HEK293 (cell line): ENCODE results near the gene SMIM1.

Experiments
- TCF7L2 ChIP-seq: IDR thresholded peaks from 2 replicates; pipeline ENCODE4 v1.6.1; 2011; ENCODE audit warnings: low read depth, mild to moderate bottlenecking, inconsistent platforms, low read length, moderate library complexity, borderline replicate concordance
- ZBTB21 ChIP-seq: fragments of 450-650 bp; formaldehyde crosslinking; IDR thresholded peaks from 2 replicates; pipeline ENCODE4 v1.5.1; 2017; ENCODE audit warnings: missing biosample characterization, missing genetic modification characterization
- ZNF391 ChIP-seq: fragments of 450-650 bp; formaldehyde crosslinking; IDR thresholded peaks from 2 replicates; pipeline ENCODE4 v1.5.1; 2016; ENCODE audit warnings: low read depth, missing biosample characterization, missing genetic modification characterization, borderline replicate concordance
- ZNF610 ChIP-seq: fragments of 450-650 bp; formaldehyde crosslinking; IDR thresholded peaks from 2 replicates; pipeline ENCODE4 v1.5.1; 2016; ENCODE audit warnings: missing biosample characterization, missing genetic modification characterization, borderline replicate concordance
- ZNF624 ChIP-seq: fragments of 450-650 bp; formaldehyde crosslinking; IDR thresholded peaks from 2 replicates; pipeline ENCODE4 v1.5.1; 2017; ENCODE audit warnings: missing biosample characterization, missing genetic modification characterization
- TF ChIP-seq, protein P1 (sequence below): fragments of 450-650 bp; formaldehyde crosslinking; IDR thresholded peaks from 2 replicates; pipeline ENCODE4 v1.5.1; 2016; ENCODE audit warnings: missing biosample characterization, missing genetic modification characterization
- TF ChIP-seq, protein P2 (sequence below): fragments of 450-650 bp; formaldehyde crosslinking; IDR thresholded peaks from 2 replicates; pipeline ENCODE4 v1.5.1; 2016; ENCODE audit warnings: missing biosample characterization, missing genetic modification characterization, low read depth
- TF ChIP-seq, protein P3 (sequence below): fragments of 450-650 bp; formaldehyde crosslinking; IDR thresholded peaks from 2 replicates; pipeline ENCODE4 v1.5.1; 2016; ENCODE audit warnings: missing biosample characterization, missing genetic modification characterization

DNA sequence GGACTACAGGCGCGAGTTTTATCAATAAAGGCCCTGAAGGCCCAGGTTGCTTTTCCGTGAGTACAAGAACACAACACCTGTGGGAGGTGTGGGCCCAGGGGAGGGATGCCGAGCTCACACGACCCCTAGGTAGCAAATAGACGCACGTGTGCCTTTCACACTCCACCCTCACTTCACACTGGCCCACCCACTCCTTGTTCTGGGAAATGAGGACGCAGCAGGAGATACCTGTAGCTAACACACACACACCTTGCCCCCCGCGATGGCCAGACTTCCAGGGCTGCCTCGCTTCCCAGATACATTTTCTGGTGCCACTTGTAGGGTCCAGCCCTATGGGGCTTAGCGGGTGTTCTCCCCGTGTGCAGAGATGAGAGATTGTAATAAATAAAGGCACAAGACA, 24.6 kb upstream of the SMIM1 start:
- TF ChIP-seq, protein P1, sequence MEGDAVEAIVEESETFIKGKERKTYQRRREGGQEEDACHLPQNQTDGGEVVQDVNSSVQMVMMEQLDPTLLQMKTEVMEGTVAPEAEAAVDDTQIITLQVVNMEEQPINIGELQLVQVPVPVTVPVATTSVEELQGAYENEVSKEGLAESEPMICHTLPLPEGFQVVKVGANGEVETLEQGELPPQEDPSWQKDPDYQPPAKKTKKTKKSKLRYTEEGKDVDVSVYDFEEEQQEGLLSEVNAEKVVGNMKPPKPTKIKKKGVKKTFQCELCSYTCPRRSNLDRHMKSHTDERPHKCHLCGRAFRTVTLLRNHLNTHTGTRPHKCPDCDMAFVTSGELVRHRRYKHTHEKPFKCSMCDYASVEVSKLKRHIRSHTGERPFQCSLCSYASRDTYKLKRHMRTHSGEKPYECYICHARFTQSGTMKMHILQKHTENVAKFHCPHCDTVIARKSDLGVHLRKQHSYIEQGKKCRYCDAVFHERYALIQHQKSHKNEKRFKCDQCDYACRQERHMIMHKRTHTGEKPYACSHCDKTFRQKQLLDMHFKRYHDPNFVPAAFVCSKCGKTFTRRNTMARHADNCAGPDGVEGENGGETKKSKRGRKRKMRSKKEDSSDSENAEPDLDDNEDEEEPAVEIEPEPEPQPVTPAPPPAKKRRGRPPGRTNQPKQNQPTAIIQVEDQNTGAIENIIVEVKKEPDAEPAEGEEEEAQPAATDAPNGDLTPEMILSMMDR (tag by site-specific recombination): no peak
- TF ChIP-seq, protein P2, sequence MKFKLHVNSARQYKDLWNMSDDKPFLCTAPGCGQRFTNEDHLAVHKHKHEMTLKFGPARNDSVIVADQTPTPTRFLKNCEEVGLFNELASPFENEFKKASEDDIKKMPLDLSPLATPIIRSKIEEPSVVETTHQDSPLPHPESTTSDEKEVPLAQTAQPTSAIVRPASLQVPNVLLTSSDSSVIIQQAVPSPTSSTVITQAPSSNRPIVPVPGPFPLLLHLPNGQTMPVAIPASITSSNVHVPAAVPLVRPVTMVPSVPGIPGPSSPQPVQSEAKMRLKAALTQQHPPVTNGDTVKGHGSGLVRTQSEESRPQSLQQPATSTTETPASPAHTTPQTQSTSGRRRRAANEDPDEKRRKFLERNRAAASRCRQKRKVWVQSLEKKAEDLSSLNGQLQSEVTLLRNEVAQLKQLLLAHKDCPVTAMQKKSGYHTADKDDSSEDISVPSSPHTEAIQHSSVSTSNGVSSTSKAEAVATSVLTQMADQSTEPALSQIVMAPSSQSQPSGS: no peak
- no peak for TF ChIP-seq TCF7L2
- TF ChIP-seq ZNF610 (tag by site-specific recombination): no peak
- TF ChIP-seq ZNF624 (tag by site-specific recombination): no peak
- TF ChIP-seq, protein P3, sequence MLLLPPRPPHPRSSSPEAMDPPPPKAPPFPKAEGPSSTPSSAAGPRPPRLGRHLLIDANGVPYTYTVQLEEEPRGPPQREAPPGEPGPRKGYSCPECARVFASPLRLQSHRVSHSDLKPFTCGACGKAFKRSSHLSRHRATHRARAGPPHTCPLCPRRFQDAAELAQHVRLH: no peak
- no peak for TF ChIP-seq ZNF391 (tag by site-specific recombination)
- TF ChIP-seq ZBTB21 (tag by site-specific recombination): no peak
